Measurements from ENCODE around the gene HIVEP3.

- no peak for TF ChIP-seq POLR2AphosphoS5 (IDR thresholded peaks at IDR 0.05; ENCODE audit: low read depth, low read length)
- TF ChIP-seq ZBTB33 (IDR thresholded peaks at IDR 0.05; ENCODE audit: borderline replicate concordance, low read depth): no peak
Observed at GRCh38 chr1:41715441-41716095, 203.2 kb downstream of the HIVEP3 start.
